WTC11 (cell line): ENCODE data around the gene UGT1A1. TPM values are rescaled to one million over a fixed set of nuclear protein-coding genes. Genes with fewer than 3 reads are reported as not detected.

ENCODE experiments used
- ATAC-seq: fragments of 200-7000 bp; cut with Tn5 transposase; 2 replicates; pipeline ENCODE4 v1.10.0; 2021; ENCODE audit warnings: mild to moderate bottlenecking, moderate library complexity
- CTCF ChIA-PET: fragments of 300-600 bp; sonication (Branson Sonifier 250); formaldehyde crosslinking; loops from one replicate; lab custom pipeline; 2021; ENCODE audit warnings: antibody characterized with exemption; lab: Charles Lee
- POLR2A ChIA-PET: fragments of 350-600 bp; sonication (Branson Sonifier 250); formaldehyde crosslinking; loops from one replicate; lab custom pipeline; 2021; ENCODE audit warnings: antibody characterized with exemption; lab: Charles Lee
- DNase-seq: peaks from one replicate; pipeline ENCODE4 v3.0.0; 2021; ENCODE audit warnings: low spot score
- H3K27ac Mint-ChIP-seq: 2 replicates; pipeline ENCODE4 v1.8.0; 2021; ENCODE audit warnings: mixed read lengths
- H3K27me3 Mint-ChIP-seq: 2 replicates; pipeline ENCODE4 v1.8.0; 2021; ENCODE audit warnings: low read depth, mild to moderate bottlenecking, moderate library complexity, mixed read lengths
- H3K36me3 Mint-ChIP-seq: 2 replicates; pipeline ENCODE4 v1.8.0; 2021; ENCODE audit warnings: mixed read lengths
- H3K4me1 Mint-ChIP-seq: 2 replicates; pipeline ENCODE4 v1.8.0; 2022; ENCODE audit warnings: mixed read lengths
- H3K4me3 Mint-ChIP-seq: 2 replicates; pipeline ENCODE4 v1.8.0; 2021; ENCODE audit warnings: mild to moderate bottlenecking, moderate library complexity, mixed read lengths
- H3K9me3 Mint-ChIP-seq: 2 replicates; pipeline ENCODE4 v1.8.0; 2021; ENCODE audit warnings: mixed read lengths
- CBFB ChIP-seq: sonication (generic); formaldehyde crosslinking; IDR thresholded peaks from 2 replicates; pipeline ENCODE4 v1.8.1; 2022; ENCODE audit warnings: mild to moderate bottlenecking, low read depth, missing genetic modification reagents
- EMX1 ChIP-seq: fragments of 250-450 bp; sonication (Bioruptor Pico); IDR thresholded peaks from 2 replicates; pipeline ENCODE4 v1.8.0; 2021; ENCODE audit warnings: mild to moderate bottlenecking
- FOXP1 ChIP-seq: sonication (generic); formaldehyde crosslinking; IDR thresholded peaks from 2 replicates; pipeline ENCODE4 v1.8.0; 2022; ENCODE audit warnings: missing genetic modification reagents, mild to moderate bottlenecking, moderate library complexity, borderline replicate concordance
- GRHL2 ChIP-seq: fragments of 250-450 bp; sonication (Bioruptor Pico); IDR thresholded peaks from 2 replicates; pipeline ENCODE4 v1.8.0; 2022; ENCODE audit warnings: mild to moderate bottlenecking, moderate library complexity; ENCODE audit not compliant: insufficient replicate concordance, severe bottlenecking
- GTF2I ChIP-seq: fragments of 250-450 bp; sonication (Bioruptor Pico); conservative IDR thresholded peaks from 2 replicates; pipeline ENCODE4 v1.4.0; 2021; ENCODE audit warnings: mild to moderate bottlenecking
- JAZF1 ChIP-seq: fragments of 250-450 bp; sonication (Bioruptor Pico); IDR thresholded peaks from 2 replicates; pipeline ENCODE4 v1.9.0; 2021; ENCODE audit warnings: moderate library complexity, mild to moderate bottlenecking, inconsistent platforms
- MYBL2 ChIP-seq: sonication (generic); formaldehyde crosslinking; IDR thresholded peaks from 2 replicates; pipeline ENCODE4 v1.8.1; 2023; ENCODE audit warnings: mild to moderate bottlenecking, moderate library complexity, missing genetic modification reagents
- NFE2L1 ChIP-seq: sonication (generic); formaldehyde crosslinking; IDR thresholded peaks from 2 replicates; pipeline ENCODE4 v1.8.1; 2023; ENCODE audit warnings: missing genetic modification reagents
- NR1H2 ChIP-seq: sonication (generic); formaldehyde crosslinking; IDR thresholded peaks from 2 replicates; pipeline ENCODE4 v1.9.0; 2021; ENCODE audit warnings: mild to moderate bottlenecking, moderate library complexity, missing genetic modification reagents
- NR3C1 ChIP-seq: sonication (generic); formaldehyde crosslinking; conservative IDR thresholded peaks from 2 replicates; pipeline ENCODE4 v1.8.1; 2023; ENCODE audit warnings: low read depth, mild to moderate bottlenecking, missing genetic modification reagents
- RELA ChIP-seq: sonication (generic); formaldehyde crosslinking; IDR thresholded peaks from 2 replicates; pipeline ENCODE4 v1.8.1; 2022; ENCODE audit warnings: missing genetic modification reagents, mild to moderate bottlenecking, borderline replicate concordance
- ZBTB21 ChIP-seq: sonication (generic); formaldehyde crosslinking; IDR thresholded peaks from 2 replicates; pipeline ENCODE4 v1.8.1; 2023; ENCODE audit warnings: mild to moderate bottlenecking, missing genetic modification reagents, borderline replicate concordance
- ZNF138 ChIP-seq: sonication (generic); formaldehyde crosslinking; conservative IDR thresholded peaks from 2 replicates; pipeline ENCODE4 v1.8.1; 2022; ENCODE audit warnings: mild to moderate bottlenecking, moderate library complexity, missing genetic modification reagents
- total RNA-seq: library from RNA; stranded (reverse); gene quantifications from 3 replicates; pipeline ENCODE4 v1.2.3, GENCODE V29; 2021
- TF ChIP-seq, protein P1 (sequence below): sonication (generic); formaldehyde crosslinking; IDR thresholded peaks from 2 replicates; pipeline ENCODE4 v1.8.0; 2022; ENCODE audit warnings: mild to moderate bottlenecking, missing genetic modification reagents
- TF ChIP-seq, protein P2 (sequence below): fragments of 200-600 bp; IDR thresholded peaks from 2 replicates; pipeline ENCODE4 v1.8.0; 2022; ENCODE audit warnings: antibody characterized with exemption
- TF ChIP-seq, protein P3 (sequence below): sonication (generic); formaldehyde crosslinking; IDR thresholded peaks from 2 replicates; pipeline ENCODE4 v1.8.0; 2023; ENCODE audit warnings: mild to moderate bottlenecking, missing genetic modification reagents
- TF ChIP-seq, protein P4 (sequence below): sonication (generic); formaldehyde crosslinking; IDR thresholded peaks from 2 replicates; pipeline ENCODE4 v1.8.1; 2023; ENCODE audit warnings: mild to moderate bottlenecking, moderate library complexity, missing genetic modification reagents

UGT1A1 gene
- total RNA-seq, 1 experiment from 2014 or later: not detected

DNA sequence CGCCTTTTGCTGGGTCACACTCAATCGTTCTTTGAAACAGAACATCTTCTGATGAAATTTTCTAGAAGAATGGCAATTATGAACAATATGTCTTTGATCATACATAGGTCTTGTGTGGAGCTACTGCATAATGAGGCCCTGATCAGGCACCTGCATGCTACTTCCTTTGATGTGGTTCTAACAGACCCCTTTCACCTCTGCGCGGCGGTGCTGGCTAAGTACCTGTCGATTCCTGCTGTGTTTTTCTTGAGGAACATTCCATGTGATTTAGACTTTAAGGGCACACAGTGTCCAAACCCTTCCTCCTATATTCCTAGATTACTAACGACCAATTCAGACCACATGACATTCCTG is 46.8 kb upstream of the UGT1A1 start (continued):
- TF ChIP-seq GTF2I (CRISPR knock-in tag) (no peak), JAZF1 (no peak), EMX1 (no peak)

DNA sequence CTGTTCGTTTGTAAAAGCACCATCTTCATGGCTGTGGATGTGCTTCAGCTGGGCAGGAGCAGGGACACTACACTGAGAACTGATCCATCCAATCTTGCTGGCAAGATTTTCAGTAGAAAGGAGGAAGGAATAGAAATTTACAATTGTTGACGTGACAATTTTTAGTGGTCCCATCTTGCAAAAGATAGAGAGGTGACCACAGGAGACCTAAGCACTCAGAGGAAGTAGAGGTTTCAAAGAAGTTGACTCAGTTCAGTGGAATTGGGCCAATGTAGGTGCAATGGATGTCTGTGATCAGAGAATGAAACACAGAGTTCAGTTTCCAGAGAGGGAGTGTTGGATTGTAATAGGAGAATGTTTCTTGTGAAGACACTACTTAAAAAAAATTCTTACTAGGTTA is 45.9 kb upstream of the UGT1A1 start:
- CTCF ChIA-PET: no interaction called here
- peaks cover 7% of the 10 kb centered on the region; the same call in 1 of the 2 replicates for H3K27me3 Mint-ChIP-seq
- TF ChIP-seq GTF2I (CRISPR knock-in tag) (no peak), NR3C1 (CRISPR knock-in tag) (no peak), RELA (no peak), NR1H2 (CRISPR knock-in tag) (no peak), GRHL2 (CRISPR knock-in tag) (no peak), CBFB (no peak), FOXP1 (CRISPR knock-in tag) (no peak), ZNF138 (CRISPR knock-in tag) (no peak), ZBTB21 (CRISPR knock-in tag) (no peak), NFE2L1 (CRISPR knock-in tag) (no peak), MYBL2 (CRISPR knock-in tag) (no peak)
- TF ChIP-seq, protein P1, sequence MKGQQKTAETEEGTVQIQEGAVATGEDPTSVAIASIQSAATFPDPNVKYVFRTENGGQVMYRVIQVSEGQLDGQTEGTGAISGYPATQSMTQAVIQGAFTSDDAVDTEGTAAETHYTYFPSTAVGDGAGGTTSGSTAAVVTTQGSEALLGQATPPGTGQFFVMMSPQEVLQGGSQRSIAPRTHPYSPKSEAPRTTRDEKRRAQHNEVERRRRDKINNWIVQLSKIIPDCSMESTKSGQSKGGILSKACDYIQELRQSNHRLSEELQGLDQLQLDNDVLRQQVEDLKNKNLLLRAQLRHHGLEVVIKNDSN (CRISPR knock-in tag): no peak
- TF ChIP-seq, protein P2, sequence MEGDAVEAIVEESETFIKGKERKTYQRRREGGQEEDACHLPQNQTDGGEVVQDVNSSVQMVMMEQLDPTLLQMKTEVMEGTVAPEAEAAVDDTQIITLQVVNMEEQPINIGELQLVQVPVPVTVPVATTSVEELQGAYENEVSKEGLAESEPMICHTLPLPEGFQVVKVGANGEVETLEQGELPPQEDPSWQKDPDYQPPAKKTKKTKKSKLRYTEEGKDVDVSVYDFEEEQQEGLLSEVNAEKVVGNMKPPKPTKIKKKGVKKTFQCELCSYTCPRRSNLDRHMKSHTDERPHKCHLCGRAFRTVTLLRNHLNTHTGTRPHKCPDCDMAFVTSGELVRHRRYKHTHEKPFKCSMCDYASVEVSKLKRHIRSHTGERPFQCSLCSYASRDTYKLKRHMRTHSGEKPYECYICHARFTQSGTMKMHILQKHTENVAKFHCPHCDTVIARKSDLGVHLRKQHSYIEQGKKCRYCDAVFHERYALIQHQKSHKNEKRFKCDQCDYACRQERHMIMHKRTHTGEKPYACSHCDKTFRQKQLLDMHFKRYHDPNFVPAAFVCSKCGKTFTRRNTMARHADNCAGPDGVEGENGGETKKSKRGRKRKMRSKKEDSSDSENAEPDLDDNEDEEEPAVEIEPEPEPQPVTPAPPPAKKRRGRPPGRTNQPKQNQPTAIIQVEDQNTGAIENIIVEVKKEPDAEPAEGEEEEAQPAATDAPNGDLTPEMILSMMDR: no peak
- TF ChIP-seq, protein P3, sequence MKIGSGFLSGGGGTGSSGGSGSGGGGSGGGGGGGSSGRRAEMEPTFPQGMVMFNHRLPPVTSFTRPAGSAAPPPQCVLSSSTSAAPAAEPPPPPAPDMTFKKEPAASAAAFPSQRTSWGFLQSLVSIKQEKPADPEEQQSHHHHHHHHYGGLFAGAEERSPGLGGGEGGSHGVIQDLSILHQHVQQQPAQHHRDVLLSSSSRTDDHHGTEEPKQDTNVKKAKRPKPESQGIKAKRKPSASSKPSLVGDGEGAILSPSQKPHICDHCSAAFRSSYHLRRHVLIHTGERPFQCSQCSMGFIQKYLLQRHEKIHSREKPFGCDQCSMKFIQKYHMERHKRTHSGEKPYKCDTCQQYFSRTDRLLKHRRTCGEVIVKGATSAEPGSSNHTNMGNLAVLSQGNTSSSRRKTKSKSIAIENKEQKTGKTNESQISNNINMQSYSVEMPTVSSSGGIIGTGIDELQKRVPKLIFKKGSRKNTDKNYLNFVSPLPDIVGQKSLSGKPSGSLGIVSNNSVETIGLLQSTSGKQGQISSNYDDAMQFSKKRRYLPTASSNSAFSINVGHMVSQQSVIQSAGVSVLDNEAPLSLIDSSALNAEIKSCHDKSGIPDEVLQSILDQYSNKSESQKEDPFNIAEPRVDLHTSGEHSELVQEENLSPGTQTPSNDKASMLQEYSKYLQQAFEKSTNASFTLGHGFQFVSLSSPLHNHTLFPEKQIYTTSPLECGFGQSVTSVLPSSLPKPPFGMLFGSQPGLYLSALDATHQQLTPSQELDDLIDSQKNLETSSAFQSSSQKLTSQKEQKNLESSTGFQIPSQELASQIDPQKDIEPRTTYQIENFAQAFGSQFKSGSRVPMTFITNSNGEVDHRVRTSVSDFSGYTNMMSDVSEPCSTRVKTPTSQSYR: no peak
- peaks cover 4% of the 10 kb centered on the region; the same call in 1 of the 2 replicates for H3K4me1 Mint-ChIP-seq
- no peak overlapping the region for H3K27ac Mint-ChIP-seq
- no peak overlapping the region for H3K4me3 Mint-ChIP-seq
- DNase-seq (no peak), ATAC-seq (no peak)
- POLR2A ChIA-PET: no interaction called here
- peaks cover 15% of the 10 kb centered on the region for H3K9me3 Mint-ChIP-seq
- no peaks in the 10 kb centered on the region for H3K36me3 Mint-ChIP-seq

DNA sequence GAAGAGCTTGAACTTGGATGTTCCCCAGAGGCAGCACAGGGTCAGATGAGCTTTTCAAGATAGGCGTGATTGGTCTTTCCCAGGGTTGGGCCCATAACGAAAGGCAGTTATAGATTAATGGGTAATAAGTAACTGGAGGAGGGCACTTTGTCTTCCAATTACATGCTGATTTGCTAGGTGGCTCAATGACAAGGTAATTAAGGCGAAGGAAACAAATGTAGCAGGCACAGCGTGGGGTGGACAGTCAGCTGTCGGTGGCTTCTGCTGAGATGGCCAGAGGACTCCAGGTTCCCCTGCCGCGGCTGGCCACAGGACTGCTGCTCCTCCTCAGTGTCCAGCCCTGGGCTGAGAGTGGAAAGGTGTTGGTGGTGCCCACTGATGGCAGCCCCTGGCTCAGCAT is 41.5 kb upstream of the UGT1A1 start, which contains the start of gene UGT1A4:
UGT1A4 (plus strand) TSS at position 185 of the 400 bp plus-strand sequence; CDS start at position 270, 85 bp downstream.
- POLR2A ChIA-PET: no interaction called here
- TF ChIP-seq, protein P4, sequence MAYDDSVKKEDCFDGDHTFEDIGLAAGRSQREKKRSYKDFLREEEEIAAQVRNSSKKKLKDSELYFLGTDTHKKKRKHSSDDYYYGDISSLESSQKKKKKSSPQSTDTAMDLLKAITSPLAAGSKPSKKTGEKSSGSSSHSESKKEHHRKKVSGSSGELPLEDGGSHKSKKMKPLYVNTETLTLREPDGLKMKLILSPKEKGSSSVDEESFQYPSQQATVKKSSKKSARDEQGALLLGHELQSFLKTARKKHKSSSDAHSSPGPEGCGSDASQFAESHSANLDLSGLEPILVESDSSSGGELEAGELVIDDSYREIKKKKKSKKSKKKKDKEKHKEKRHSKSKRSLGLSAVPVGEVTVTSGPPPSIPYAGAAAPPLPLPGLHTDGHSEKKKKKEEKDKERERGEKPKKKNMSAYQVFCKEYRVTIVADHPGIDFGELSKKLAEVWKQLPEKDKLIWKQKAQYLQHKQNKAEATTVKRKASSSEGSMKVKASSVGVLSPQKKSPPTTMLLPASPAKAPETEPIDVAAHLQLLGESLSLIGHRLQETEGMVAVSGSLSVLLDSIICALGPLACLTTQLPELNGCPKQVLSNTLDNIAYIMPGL: no peak
- TF ChIP-seq CBFB: no peak
- TF ChIP-seq GRHL2 (CRISPR knock-in tag): no peak
- TF ChIP-seq, all 79 proteins: peak for 0
- DNase-seq (no peak), ATAC-seq (no peak)
- H3K4me3 Mint-ChIP-seq: no peak within 1 kb of the TSS
- H3K27me3 Mint-ChIP-seq: peaks cover 7% of the 10 kb centered on the region; the same call in 1 of the 2 replicates
- CTCF ChIA-PET: no interaction called here
- H3K9me3 Mint-ChIP-seq: peaks cover 34% of the 10 kb centered on the region
- no peak within 1 kb of the TSS for H3K27ac Mint-ChIP-seq
- H3K4me1 Mint-ChIP-seq: no peaks in the 10 kb centered on the region
- no peaks in the 10 kb centered on the region for H3K36me3 Mint-ChIP-seq
